OCI-LY1 (cell line): ENCODE results near the gene CCNYL1.

Source experiments
- H2AFZ ChIP-seq: fragments of 200-600 bp; sonication (generic), shearing (Covaris generic); 2 replicates; pipeline ENCODE4 v1.6.0; 2014; ENCODE audit warnings: antibody characterized with exemption, mild to moderate bottlenecking, low read length
- H3F3A ChIP-seq: fragments of 200-600 bp; sonication (generic), shearing (Covaris generic); 2 replicates; pipeline ENCODE4 v1.6.0; 2014; ENCODE audit warnings: mild to moderate bottlenecking, antibody characterized with exemption, low read length, moderate library complexity; ENCODE audit not compliant: insufficient read depth
- H3K27ac ChIP-seq: fragments of 200-600 bp; sonication (generic); 2 replicates; pipeline ENCODE4 v1.5.1; 2014; ENCODE audit warnings: low read length, mixed run types, mild to moderate bottlenecking, low read depth; ENCODE audit not compliant: poor library complexity, severe bottlenecking
- H3K27me3 ChIP-seq: fragments of 200-600 bp; sonication (generic); 2 replicates; pipeline ENCODE4 v1.6.0; 2014; ENCODE audit warnings: antibody characterized with exemption, mild to moderate bottlenecking, low read length, moderate library complexity; ENCODE audit not compliant: insufficient read depth
- H3K36me3 ChIP-seq: fragments of 200-600 bp; sonication (generic); 2 replicates; pipeline ENCODE4 v1.6.1; 2014; ENCODE audit warnings: mild to moderate bottlenecking, antibody characterized with exemption, low read length, moderate library complexity, mixed read lengths; ENCODE audit not compliant: insufficient read depth
- H3K4me1 ChIP-seq: fragments of 200-600 bp; sonication (generic); 2 replicates; pipeline ENCODE4 v1.5.1; 2014; ENCODE audit warnings: mild to moderate bottlenecking, low read length, moderate library complexity; ENCODE audit not compliant: insufficient read depth, severe bottlenecking
- H3K4me2 ChIP-seq: fragments of 200-600 bp; sonication (generic), shearing (Covaris generic); 2 replicates; pipeline ENCODE4 v1.6.1; 2014; ENCODE audit warnings: low read length
- H3K4me3 ChIP-seq: fragments of 200-600 bp; sonication (generic); 2 replicates; pipeline ENCODE4 v1.5.1; 2014; ENCODE audit warnings: low read length, low read depth, mild to moderate bottlenecking, mixed read lengths; ENCODE audit not compliant: poor library complexity, severe bottlenecking
- H3K79me2 ChIP-seq: fragments of 200-600 bp; shearing (Covaris generic); 2 replicates; pipeline ENCODE4 v1.6.1; 2016; ENCODE audit warnings: mixed run types, low read length, mixed read lengths; ENCODE audit not compliant: insufficient read depth
- H3K9ac ChIP-seq: fragments of 200-600 bp; sonication (generic), shearing (Covaris generic); 2 replicates; pipeline ENCODE4 v1.6.1; 2014; ENCODE audit warnings: mild to moderate bottlenecking, low read length, mixed read lengths
- H3K9me2 ChIP-seq: fragments of 200-600 bp; sonication (generic), shearing (Covaris generic); 2 replicates; pipeline ENCODE4 v1.6.1; 2014; ENCODE audit warnings: low read depth, mild to moderate bottlenecking, low read length, mixed read lengths
- H3K9me3 ChIP-seq: fragments of 200-600 bp; shearing (Covaris generic); 2 replicates; pipeline ENCODE4 v1.6.1; 2014; ENCODE audit warnings: low read length, mixed read lengths
- H4K20me1 ChIP-seq: fragments of 200-600 bp; sonication (generic), shearing (Covaris generic); 2 replicates; pipeline ENCODE4 v1.6.0; 2016; ENCODE audit warnings: mild to moderate bottlenecking, low read length; ENCODE audit not compliant: insufficient read depth
- CTCF ChIP-seq: fragments of 200-600 bp; sonication (generic), shearing (Covaris generic); IDR thresholded peaks from 2 replicates; pipeline ENCODE4 v1.5.1; 2017; ENCODE audit warnings: mild to moderate bottlenecking, antibody characterized with exemption, low read length, moderate library complexity, mixed read lengths
- EZH2 ChIP-seq: fragments of 200-600 bp; sonication (generic), shearing (Covaris generic); IDR thresholded peaks from 2 replicates; pipeline ENCODE4 v1.8.0; 2017; ENCODE audit warnings: borderline replicate concordance, mixed run types, mild to moderate bottlenecking, antibody characterized with exemption, low read length, moderate library complexity, mixed read lengths

The CCNYL1 gene

GRCh38 chr2:207729465-207729998, 18.1 kb downstream of the CCNYL1 start:
- no peaks in the 10 kb centered on the region for H3K27me3 ChIP-seq
- H3K9me2 ChIP-seq, result no peaks in the 10 kb centered on the region
- no peaks in the 10 kb centered on the region for H3K79me2 ChIP-seq
- H3K36me3 ChIP-seq, result peaks cover 12% of the 10 kb centered on the region
- no peak overlapping the region for H3K9ac ChIP-seq
- H2AFZ ChIP-seq, result no peak overlapping the region
- no peaks in the 10 kb centered on the region; the same call in 1 of the 2 replicates for H3F3A ChIP-seq
- H3K4me3 ChIP-seq, result no peak overlapping the region
- no peak overlapping the region for H3K4me2 ChIP-seq
- no peak for TF ChIP-seq CTCF
- TF ChIP-seq EZH2, result no peak
- no peak overlapping the region for H3K27ac ChIP-seq
- peaks cover 26% of the 10 kb centered on the region for H3K4me1 ChIP-seq
- no peaks in the 10 kb centered on the region for H3K9me3 ChIP-seq
- no peaks in the 10 kb centered on the region for H4K20me1 ChIP-seq

- no peaks in the 10 kb centered on the region for H3K27me3 ChIP-seq
- H2AFZ ChIP-seq, result no peak overlapping the region
- H4K20me1 ChIP-seq, result no peaks in the 10 kb centered on the region
- no peak overlapping the region for H3K4me3 ChIP-seq
- H3K36me3 ChIP-seq, result peaks cover 13% of the 10 kb centered on the region
- H3K79me2 ChIP-seq, result no peaks in the 10 kb centered on the region
- H3K4me2 ChIP-seq, result no peak overlapping the region
- H3F3A ChIP-seq, result no peaks in the 10 kb centered on the region; the same call in 1 of the 2 replicates
- no peaks in the 10 kb centered on the region for H3K9me3 ChIP-seq
- no peaks in the 10 kb centered on the region for H3K9me2 ChIP-seq
- no peak for TF ChIP-seq EZH2
- no peak for TF ChIP-seq CTCF
- no peak overlapping the region for H3K9ac ChIP-seq
- H3K4me1 ChIP-seq, result peaks cover 16% of the 10 kb centered on the region
- no peak overlapping the region for H3K27ac ChIP-seq
Measured at GRCh38 chr2:207731138-207731537, 19.7 kb downstream of the CCNYL1 start.

- H3K36me3 ChIP-seq, result peaks cover 10% of the 10 kb centered on the region
- H3K27ac ChIP-seq, result no peak overlapping the region
- no peaks in the 10 kb centered on the region for H3K27me3 ChIP-seq
- no peak overlapping the region for H3K4me3 ChIP-seq
- no peak overlapping the region for H3K4me2 ChIP-seq
- H3K9ac ChIP-seq, result no peak overlapping the region
- H3K79me2 ChIP-seq, result no peaks in the 10 kb centered on the region
- peaks cover 6% of the 10 kb centered on the region for H3K4me1 ChIP-seq
- H2AFZ ChIP-seq, result no peak overlapping the region
- no peak for TF ChIP-seq CTCF
- no peak for TF ChIP-seq EZH2
- H3K9me2 ChIP-seq, result no peaks in the 10 kb centered on the region
- no peaks in the 10 kb centered on the region for H3F3A ChIP-seq
- no peaks in the 10 kb centered on the region for H4K20me1 ChIP-seq
- no peaks in the 10 kb centered on the region for H3K9me3 ChIP-seq
Measured at GRCh38 chr2:207733597-207734240, 22.3 kb downstream of the CCNYL1 start.
